AG09319 (cell line): ENCODE results near the gene CRYM.
"Not testable (repeated sequence)": the region's sequence is repeated elsewhere in the genome, so short reads cannot be mapped to it uniquely, and the experiment has no call there.

Experiments used
- DNase-seq: peaks from one replicate; pipeline ENCODE4 v3.0.0-alpha.2; 2010; ENCODE audit warnings: low read depth; ENCODE audit errors: extremely low read depth
- CTCF ChIP-seq: IDR thresholded peaks from 2 replicates; pipeline ENCODE4 v1.5.1; 2011; ENCODE audit warnings: low read depth, mild to moderate bottlenecking, inconsistent platforms, low read length, moderate library complexity

CRYM gene

GRCh38 chr16:21277927-21278706 lies at the start of gene CRYM:
TSS of gene CRYM (minus strand) at chr16:21278290. CDS start at chr16:21278251, 39 bp downstream.
- no peak for DNase-seq
- TF ChIP-seq CTCF: peak; percentile 78

- TF ChIP-seq CTCF: no peak
- no peak for DNase-seq
Observed at GRCh38 chr16:21327046-21327445, 49.0 kb upstream of the CRYM start.

DNA sequence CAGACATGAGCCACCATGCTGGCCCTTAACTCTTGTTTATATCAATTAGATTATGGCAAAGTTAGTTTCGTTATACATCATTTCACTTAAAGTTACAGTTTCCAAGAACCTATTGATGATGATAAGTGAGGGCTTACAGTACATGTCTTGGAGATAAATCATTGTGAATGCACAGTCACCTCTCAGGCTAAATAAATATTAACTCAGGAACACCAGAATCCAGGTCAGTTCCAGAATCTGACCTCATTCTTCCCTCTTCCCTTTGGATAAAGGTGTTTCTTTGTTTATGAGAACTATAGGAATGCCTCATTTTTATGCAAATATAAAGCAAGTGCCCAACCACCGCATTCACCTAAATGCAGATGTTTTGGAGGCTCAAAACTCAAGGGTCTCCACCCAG lies 48.4 kb upstream of the CRYM start:
- no peak for DNase-seq
- TF ChIP-seq CTCF: no peak

- no peak for TF ChIP-seq CTCF
- no peak for DNase-seq
Observed at GRCh38 chr16:21324267-21324666, 46.2 kb upstream of the CRYM start.

DNA sequence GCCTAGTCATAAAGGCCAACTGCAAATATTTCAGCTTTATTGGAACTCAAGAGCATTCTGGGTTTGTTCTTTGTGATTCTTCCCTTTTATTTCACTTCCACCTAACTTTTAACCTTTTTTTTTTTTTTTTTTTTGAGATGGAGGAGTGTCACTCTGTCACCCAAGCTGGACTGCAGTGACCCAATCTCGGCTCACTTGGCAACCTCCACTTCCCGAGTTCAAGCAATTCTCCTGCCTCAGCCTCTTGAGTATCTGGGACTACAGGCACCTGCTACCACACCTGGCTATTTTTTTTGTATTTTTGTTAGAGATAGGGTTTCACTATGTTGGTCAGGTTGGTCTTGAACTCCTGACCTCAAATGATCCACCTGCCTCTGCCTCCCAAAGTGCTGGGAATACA lies 44.2 kb upstream of the CRYM start:
- DNase-seq: not testable (repeated sequence)

- no peak for TF ChIP-seq CTCF
- no peak for DNase-seq
Observed at GRCh38 chr16:21321736-21322135, 43.6 kb upstream of the CRYM start.

- DNase-seq: no peak
- no peak for TF ChIP-seq CTCF
Observed at GRCh38 chr16:21314339-21314738, 36.2 kb upstream of the CRYM start.

DNA sequence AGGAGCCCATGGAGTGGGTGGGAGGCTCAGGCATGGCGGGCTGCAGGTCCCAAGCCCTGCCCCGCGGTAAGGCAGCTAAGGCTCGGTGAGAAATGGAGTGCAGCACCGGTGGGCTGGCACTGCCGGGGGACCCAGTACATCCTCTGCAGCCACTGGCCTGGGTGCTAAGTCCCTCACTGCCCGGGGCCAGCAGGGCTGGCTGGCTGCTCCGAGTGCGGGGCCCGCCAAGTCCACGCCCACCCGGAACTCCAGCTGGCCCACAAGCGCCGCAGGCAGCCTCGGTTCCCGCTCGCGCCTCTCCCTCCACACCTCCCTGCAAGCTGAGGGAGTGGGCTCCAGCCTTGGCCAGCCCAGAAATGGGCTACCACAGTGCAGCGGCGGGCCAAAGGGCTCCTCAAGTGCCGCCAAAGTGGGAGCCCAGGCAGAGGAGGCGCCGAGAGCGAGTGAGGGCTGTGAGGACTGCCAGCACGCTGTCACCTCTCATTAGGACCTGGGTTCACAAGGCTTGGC lies 34.8 kb upstream of the CRYM start:
- DNase-seq: not testable (repeated sequence)

DNA sequence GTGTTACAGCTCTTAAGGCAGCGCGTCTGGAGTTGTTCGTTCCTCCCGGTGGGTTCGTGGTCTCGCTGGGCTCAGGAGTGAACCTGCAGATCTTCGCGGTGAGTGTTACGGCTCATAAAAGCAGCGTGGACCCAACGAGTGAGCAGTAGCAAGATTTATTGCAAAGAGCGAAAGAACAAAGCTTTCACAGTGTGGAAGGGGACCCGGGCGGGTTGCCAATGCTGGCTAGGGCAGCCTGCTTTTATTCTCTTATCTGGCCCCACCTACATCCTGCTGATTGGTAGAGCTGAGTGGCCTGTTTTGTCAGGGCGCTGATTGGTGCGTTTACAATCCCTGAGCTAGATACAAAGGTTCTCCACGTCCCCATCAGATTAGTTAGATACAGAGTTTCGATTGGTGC lies 34.0 kb upstream of the CRYM start:
- not testable (repeated sequence) for DNase-seq

DNA sequence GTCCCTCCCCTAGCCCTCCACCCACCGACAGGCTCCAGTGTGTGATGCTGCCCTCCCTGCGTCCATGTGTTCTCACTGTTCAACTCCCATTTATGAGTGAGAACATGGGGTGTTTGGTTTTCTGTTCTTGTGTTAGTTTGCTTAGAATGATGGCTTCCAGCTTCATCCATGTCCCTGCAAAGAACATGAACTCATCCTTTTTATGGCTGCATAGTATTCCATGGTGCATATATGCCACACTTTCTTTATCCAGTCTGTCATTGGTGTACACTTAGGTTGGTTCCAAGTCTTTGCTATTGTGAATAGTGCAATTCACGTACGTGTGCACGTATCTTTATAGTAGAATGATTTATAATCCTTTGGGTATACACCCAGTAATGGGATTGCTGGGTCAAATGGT lies 28.6 kb upstream of the CRYM start:
- DNase-seq: not testable (repeated sequence)
